GM19240 (cell line): ENCODE data around the gene GRWD1.
A peak's percentile ranks its signal among the peaks of the same experiment; 100 is the strongest.
"Not testable (repeated sequence)": the region's sequence is repeated elsewhere in the genome, so short reads cannot be mapped to it uniquely, and the experiment has no call there.

ENCODE experiments used
- DNase-seq: peaks from one replicate; pipeline ENCODE4 v3.0.0; 2011; ENCODE audit warnings: low spot score; ENCODE audit not compliant: insufficient read length

The GRWD1 gene

GRCh38 chr19:48478339-48479256 lies 32.8 kb downstream of the GRWD1 start:
- DNase-seq: no peak

GRCh38 chr19:48479686-48480085 lies 33.9 kb downstream of the GRWD1 start:
- no peak for DNase-seq

GRCh38 chr19:48480183-48480557 lies 34.4 kb downstream of the GRWD1 start:
- DNase-seq: no peak

- DNase-seq: no peak
Observed at GRCh38 chr19:48480558-48481500, 35.0 kb downstream of the GRWD1 start.

GRCh38 chr19:48481846-48482639 lies 36.3 kb downstream of the GRWD1 start:
- DNase-seq: no peak

- DNase-seq: no peak
Observed at GRCh38 chr19:48483301-48483700, 37.5 kb downstream of the GRWD1 start.

GRCh38 chr19:48484247-48484893 lies 38.6 kb downstream of the GRWD1 start:
- no peak for DNase-seq

GRCh38 chr19:48484931-48485612 lies 39.3 kb downstream of the GRWD1 start:
- no peak for DNase-seq

GRCh38 chr19:48486706-48487105 lies 40.9 kb downstream of the GRWD1 start:
- DNase-seq: not testable (repeated sequence)

- DNase-seq: no peak
Observed at GRCh38 chr19:48487544-48487943, 41.8 kb downstream of the GRWD1 start.

- DNase-seq: no peak
Observed at GRCh38 chr19:48487948-48488347, 42.2 kb downstream of the GRWD1 start.

GRCh38 chr19:48488478-48488877 lies 42.7 kb downstream of the GRWD1 start:
- not testable (repeated sequence) for DNase-seq

GRCh38 chr19:48489608-48490216 lies 43.9 kb downstream of the GRWD1 start:
- peak; percentile 97 for DNase-seq

GRCh38 chr19:48490981-48491792 lies 45.4 kb downstream of the GRWD1 start:
- DNase-seq: peak; percentile 92

- no peak for DNase-seq
Observed at GRCh38 chr19:48491793-48492123, 46.0 kb downstream of the GRWD1 start.

GRCh38 chr19:48492925-48493717 lies 47.3 kb downstream of the GRWD1 start:
- DNase-seq: peak; percentile 94

GRCh38 chr19:48493718-48494401 lies 48.1 kb downstream of the GRWD1 start:
- no peak for DNase-seq

GRCh38 chr19:48495396-48495795 lies 49.6 kb downstream of the GRWD1 start:
- no peak for DNase-seq
